HG02763 (cell line): ENCODE data around the gene GPC3.

Source experiments
- ATAC-seq: cut with Tn5 transposase; IDR thresholded peaks from one replicate; pipeline ENCODE4 v1.9.1; 2021; ENCODE audit warnings: mild to moderate bottlenecking, moderate library complexity; ENCODE audit not compliant: unreplicated experiment

GPC3 gene

GRCh38 chrX:133715715-133716114 is 269.7 kb downstream of the GPC3 start:
- ATAC-seq: no peak

- ATAC-seq: no peak
Measured at GRCh38 chrX:133709501-133709900, 275.9 kb downstream of the GPC3 start.

GRCh38 chrX:133706890-133707289 is 278.5 kb downstream of the GPC3 start:
- ATAC-seq: no peak

- ATAC-seq: no peak
Measured at GRCh38 chrX:133702230-133702629, 283.2 kb downstream of the GPC3 start.

- no peak for ATAC-seq
Measured at GRCh38 chrX:133699023-133699728, 286.2 kb downstream of the GPC3 start.

GRCh38 chrX:133698298-133698697 is 287.1 kb downstream of the GPC3 start:
- ATAC-seq: no peak

- ATAC-seq: no peak
Measured at GRCh38 chrX:133697656-133698055, 287.7 kb downstream of the GPC3 start.

GRCh38 chrX:133689997-133690599 is 295.3 kb downstream of the GPC3 start:
- no peak for ATAC-seq

- no peak for ATAC-seq
Measured at GRCh38 chrX:133685822-133686221, 299.6 kb downstream of the GPC3 start.

GRCh38 chrX:133681897-133682296 is 303.5 kb downstream of the GPC3 start:
- no peak for ATAC-seq

GRCh38 chrX:133681421-133681820 is 304.0 kb downstream of the GPC3 start:
- ATAC-seq: no peak

GRCh38 chrX:133677123-133678063 is 308.0 kb downstream of the GPC3 start:
- ATAC-seq: no peak

- ATAC-seq: no peak
Measured at GRCh38 chrX:133676344-133677122, 308.9 kb downstream of the GPC3 start.

- ATAC-seq: no peak
Measured at GRCh38 chrX:133674726-133675470, 310.5 kb downstream of the GPC3 start.

- ATAC-seq: no peak
Measured at GRCh38 chrX:133670383-133670782, 315.0 kb downstream of the GPC3 start.

- no peak for ATAC-seq
Measured at GRCh38 chrX:133669214-133669613, 316.2 kb downstream of the GPC3 start.

GRCh38 chrX:133668225-133668931 is 317.0 kb downstream of the GPC3 start:
- ATAC-seq: no peak

- no peak for ATAC-seq
Measured at GRCh38 chrX:133666256-133666655, 319.1 kb downstream of the GPC3 start.
